HG03097 (cell line): Measurements from ENCODE around the gene WNT10A.

Experiments used
- ATAC-seq: cut with Tn5 transposase; IDR thresholded peaks from one replicate; pipeline ENCODE4 v1.9.1; 2021; ENCODE audit not compliant: unreplicated experiment, low FRiP score

WNT10A gene

GRCh38 chr2:218876562-218877219 lies 4.0 kb upstream of the WNT10A start:
- no peak for ATAC-seq

- ATAC-seq, result no peak
These were observed 3.3 kb upstream of the WNT10A start for GRCh38 chr2:218877331-218877730.

GRCh38 chr2:218877891-218878290 lies 2.8 kb upstream of the WNT10A start:
- ATAC-seq, result no peak

- no peak for ATAC-seq
These were observed 2.2 kb upstream of the WNT10A start for GRCh38 chr2:218878486-218878885.

- no peak for ATAC-seq
These were observed 1.5 kb upstream of the WNT10A start for GRCh38 chr2:218878926-218879761.

- no peak for ATAC-seq
These were observed 913 bp upstream of the WNT10A start for GRCh38 chr2:218879776-218880101.

- ATAC-seq, result no peak
These were observed 375 bp downstream of the WNT10A start for GRCh38 chr2:218880859-218881594.

GRCh38 chr2:218881744-218882460 lies 1.2 kb downstream of the WNT10A start:
- no peak for ATAC-seq

GRCh38 chr2:218882461-218882816 lies 1.8 kb downstream of the WNT10A start:
- ATAC-seq, result no peak

GRCh38 chr2:218882866-218883366 lies 2.3 kb downstream of the WNT10A start:
- ATAC-seq, result no peak

- ATAC-seq, result no peak
These were observed 3.1 kb downstream of the WNT10A start for GRCh38 chr2:218883491-218884490.

- ATAC-seq, result no peak
These were observed 3.9 kb downstream of the WNT10A start for GRCh38 chr2:218884519-218884918.

- peak; percentile 37 for ATAC-seq
These were observed 5.6 kb downstream of the WNT10A start for GRCh38 chr2:218885981-218886947.

- ATAC-seq, result no peak
These were observed 6.4 kb downstream of the WNT10A start for GRCh38 chr2:218887079-218887478.

- no peak for ATAC-seq
These were observed 7.7 kb downstream of the WNT10A start for GRCh38 chr2:218888341-218888740.

- ATAC-seq, result no peak
These were observed 9.3 kb downstream of the WNT10A start for GRCh38 chr2:218889937-218890336.

GRCh38 chr2:218890369-218890768 lies 9.7 kb downstream of the WNT10A start:
- ATAC-seq, result no peak
